GM18505 (cell line): ENCODE results near the gene WIPF3.
A peak's percentile ranks its signal among the peaks of the same experiment; 100 is the strongest.

Experiments
- ATAC-seq: cut with Tn5 transposase; IDR thresholded peaks from one replicate; pipeline ENCODE4 v1.9.1; 2021; ENCODE audit not compliant: unreplicated experiment
- POLR2A ChIP-seq: IDR thresholded peaks from 4 replicates; pipeline ENCODE4 v1.6.1; 2011; ENCODE audit warnings: borderline replicate concordance; ENCODE audit not compliant: insufficient read depth, insufficient read length; ENCODE audit errors: extremely low read depth

WIPF3 gene

GRCh38 chr7:29914180-29914579, 107.9 kb downstream of the WIPF3 start:
- ATAC-seq, result no peak
- no peak for TF ChIP-seq POLR2A

GRCh38 chr7:29915481-29916215, 109.3 kb downstream of the WIPF3 start:
- TF ChIP-seq POLR2A, result no peak
- no peak for ATAC-seq

- ATAC-seq, result no peak
- TF ChIP-seq POLR2A, result no peak
These were observed 111.3 kb downstream of the WIPF3 start for GRCh38 chr7:29917641-29918040.

GRCh38 chr7:29918850-29919249, 112.5 kb downstream of the WIPF3 start:
- TF ChIP-seq POLR2A, result no peak
- no peak for ATAC-seq

GRCh38 chr7:29919790-29920189, 113.5 kb downstream of the WIPF3 start:
- ATAC-seq, result no peak
- no peak for TF ChIP-seq POLR2A

GRCh38 chr7:29920491-29920890, 114.2 kb downstream of the WIPF3 start:
- no peak for TF ChIP-seq POLR2A
- no peak for ATAC-seq

GRCh38 chr7:29921404-29922010, 115.2 kb downstream of the WIPF3 start:
- TF ChIP-seq POLR2A, result no peak
- ATAC-seq, result peak; percentile 70

- ATAC-seq, result no peak
- no peak for TF ChIP-seq POLR2A
These were observed 116.8 kb downstream of the WIPF3 start for GRCh38 chr7:29922921-29923700.

GRCh38 chr7:29924006-29924405, 117.7 kb downstream of the WIPF3 start:
- no peak for TF ChIP-seq POLR2A
- ATAC-seq, result no peak

- no peak for ATAC-seq
- no peak for TF ChIP-seq POLR2A
These were observed 118.4 kb downstream of the WIPF3 start for GRCh38 chr7:29924684-29925083.

- TF ChIP-seq POLR2A, result no peak
- no peak for ATAC-seq
These were observed 119.9 kb downstream of the WIPF3 start for GRCh38 chr7:29926216-29926615.

GRCh38 chr7:29926741-29927140, 120.4 kb downstream of the WIPF3 start:
- TF ChIP-seq POLR2A, result no peak
- no peak for ATAC-seq

- no peak for ATAC-seq
- no peak for TF ChIP-seq POLR2A
These were observed 122.9 kb downstream of the WIPF3 start for GRCh38 chr7:29929018-29929807.

GRCh38 chr7:29935111-29935510, 128.8 kb downstream of the WIPF3 start:
- ATAC-seq, result no peak
- TF ChIP-seq POLR2A, result no peak

- TF ChIP-seq POLR2A, result no peak
- no peak for ATAC-seq
These were observed 130.8 kb downstream of the WIPF3 start for GRCh38 chr7:29937132-29937531.
